ENCODE measurements around the gene UTP20. TPM values are rescaled to one million over a fixed set of nuclear protein-coding genes. Genes with fewer than 3 reads are reported as not detected.

The UTP20 gene
- polyA plus RNA-seq, 1 experiment, result 14.5 TPM

GRCh38 chr12:101343893-101344292, 64.0 kb downstream of the UTP20 start:
- H3K27me3 ChIP-seq (ENCODE audit: control insufficient read depth, insufficient read depth, low read length), result no peaks in the 10 kb centered on the region
- no peak for TF ChIP-seq CTCF (IDR thresholded peaks at IDR 0.05; ENCODE audit: low read depth, low read length)
- no peaks in the 10 kb centered on the region for H3K9me3 ChIP-seq (ENCODE audit: control insufficient read depth, insufficient read depth, low read length)
- no peak overlapping the region for H3K27ac ChIP-seq (ENCODE audit: low read depth, low read length)
- no peak overlapping the region for H3K4me3 ChIP-seq (ENCODE audit: low read depth, low read length)
- POLR2A ChIA-PET, result no interaction called here
- DNase-seq (ENCODE audit: low read depth, low spot score), result no peak
- CTCF ChIA-PET, result no interaction called here

GRCh38 chr12:101351682-101352081, 71.8 kb downstream of the UTP20 start:
- Histone ChIP-seq H3K27me3 (ENCODE audit: control insufficient read depth, insufficient read depth, low read length) (no peaks in the 10 kb centered on the region), H3K4me3 (ENCODE audit: low read depth, low read length) (no peak overlapping the region), H3K9me3 (ENCODE audit: control insufficient read depth, insufficient read depth, low read length) (no peaks in the 10 kb centered on the region), H3K27ac (ENCODE audit: low read depth, low read length) (no peak overlapping the region)
- POLR2A ChIA-PET, result no interaction called here
- no peak for TF ChIP-seq CTCF (IDR thresholded peaks at IDR 0.05; ENCODE audit: low read depth, low read length)
- CTCF ChIA-PET, result no interaction called here
- no peak for DNase-seq (ENCODE audit: low read depth, low spot score)

- Histone ChIP-seq H3K9me3 (ENCODE audit: control insufficient read depth, insufficient read depth, low read length) (no peaks in the 10 kb centered on the region), H3K27me3 (ENCODE audit: control insufficient read depth, insufficient read depth, low read length) (no peaks in the 10 kb centered on the region), H3K27ac (ENCODE audit: low read depth, low read length) (no peak overlapping the region), H3K4me3 (ENCODE audit: low read depth, low read length) (no peak overlapping the region)
- ChIA-PET POLR2A (interaction anchor here (0.7 kb wide), 1 partner anchor 61 kb away, joined by 3 read pairs; no protein-coding TSS in a partner anchor), CTCF (no interaction called here)
- no peak for TF ChIP-seq CTCF (IDR thresholded peaks at IDR 0.05; ENCODE audit: low read depth, low read length)
- no peak for DNase-seq (ENCODE audit: low read depth, low spot score)
Measured at GRCh38 chr12:101356794-101357193, 76.9 kb downstream of the UTP20 start.

GRCh38 chr12:101361455-101361854, 81.5 kb downstream of the UTP20 start:
- CTCF ChIA-PET, result interaction anchor here (0.5 kb wide), 1 partner anchor 313 kb away, joined by 3 read pairs; no protein-coding TSS in a partner anchor
- Histone ChIP-seq H3K4me3 (ENCODE audit: low read depth, low read length) (no peak overlapping the region), H3K9me3 (ENCODE audit: control insufficient read depth, insufficient read depth, low read length) (no peaks in the 10 kb centered on the region), H3K27ac (ENCODE audit: low read depth, low read length) (no peak overlapping the region), H3K27me3 (ENCODE audit: control insufficient read depth, insufficient read depth, low read length) (no peaks in the 10 kb centered on the region)
- TF ChIP-seq CTCF (IDR thresholded peaks at IDR 0.05; ENCODE audit: low read depth, low read length), result no peak
- POLR2A ChIA-PET, result no interaction called here
- DNase-seq (ENCODE audit: low read depth, low spot score), result no peak

- POLR2A ChIA-PET, result no interaction called here
- Histone ChIP-seq H3K9me3 (ENCODE audit: control insufficient read depth, insufficient read depth, low read length) (no peaks in the 10 kb centered on the region), H3K27me3 (ENCODE audit: control insufficient read depth, insufficient read depth, low read length) (no peaks in the 10 kb centered on the region), H3K4me3 (ENCODE audit: low read depth, low read length) (no peak overlapping the region), H3K27ac (ENCODE audit: low read depth, low read length) (no peak overlapping the region)
- TF ChIP-seq CTCF (IDR thresholded peaks at IDR 0.05; ENCODE audit: low read depth, low read length), result no peak
- no peak for DNase-seq (ENCODE audit: low read depth, low spot score)
- CTCF ChIA-PET, result no interaction called here
Measured at GRCh38 chr12:101368016-101368415, 88.1 kb downstream of the UTP20 start.
